Large intestine (tissue), 3 donors: ENCODE data around the gene DDOST. TPM values are rescaled to one million over a fixed set of nuclear protein-coding genes. Genes with fewer than 3 reads are reported as not detected.

ENCODE experiments used
- DNase-seq, 2 donors: peaks; one replicate each; pipeline versions ENCODE4 v3.0.0 to v3.0.0-alpha.2; 2013
- H3K27ac ChIP-seq: one replicate; pipeline ENCODE4 v1.5.1; 2013; ENCODE audit warnings: low read length
- H3K27me3 ChIP-seq: 2 replicates; pipeline ENCODE4 v1.6.1; 2013; ENCODE audit warnings: low read length; ENCODE audit not compliant: control insufficient read depth, insufficient read depth
- H3K36me3 ChIP-seq: 2 replicates; pipeline ENCODE4 v1.6.1; 2013; ENCODE audit warnings: low read length; ENCODE audit not compliant: control insufficient read depth, insufficient read depth
- H3K4me1 ChIP-seq: one replicate; pipeline ENCODE4 v1.6.1; 2013; ENCODE audit warnings: low read length; ENCODE audit not compliant: control insufficient read depth, insufficient read depth
- H3K4me3 ChIP-seq: one replicate; pipeline ENCODE4 v1.5.1; 2013; ENCODE audit warnings: low read length
- H3K9me3 ChIP-seq: one replicate; pipeline ENCODE4 v1.6.1; 2013; ENCODE audit warnings: mild to moderate bottlenecking, low read depth, low read length, moderate library complexity; ENCODE audit not compliant: control insufficient read depth
- WGBS: methylation state at CpG from one replicate; pipeline ENCODE4 v1.1.5; 2013; ENCODE audit warnings: low lambda C conversion rate; ENCODE audit not compliant: insufficient coverage; 5-methylcytosine and 5-hydroxymethylcytosine counted together
- polyA plus RNA-seq: library from polyadenylated mRNA; unstranded; fragments of 120-200 nt; gene quantifications from one replicate; pipeline ENCODE4 v1.2.1, GENCODE V29; 2013

DDOST gene
- polyA plus RNA-seq, 1 donor, result 201 TPM

DNA sequence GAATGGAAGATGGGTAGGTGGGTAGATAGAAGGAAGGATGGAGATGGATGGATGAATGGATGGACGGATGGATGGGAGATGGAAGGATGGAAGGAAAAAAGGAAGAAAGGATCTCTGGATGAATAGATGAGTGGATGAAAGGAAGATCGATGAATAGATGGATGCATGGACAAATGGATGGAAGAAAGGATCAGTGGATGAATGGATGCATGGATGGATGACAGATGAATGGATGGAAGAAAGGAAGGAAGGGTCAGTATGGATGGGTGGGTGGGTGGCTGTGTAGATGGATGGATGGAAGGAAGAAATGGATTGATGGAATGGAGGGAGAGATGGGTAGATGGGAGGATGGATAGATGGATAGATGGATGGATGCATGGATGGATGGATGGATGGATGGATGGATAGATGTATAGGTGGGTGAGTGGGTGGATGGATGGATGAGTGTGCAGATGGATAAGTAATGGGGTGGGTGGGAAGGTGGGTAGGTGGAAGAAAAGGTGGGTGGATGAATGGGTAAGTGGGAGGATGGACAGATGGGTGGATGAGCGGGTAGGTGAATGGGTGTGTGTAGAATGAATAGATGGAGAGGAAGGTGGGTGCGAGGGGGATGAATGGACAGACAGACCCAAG, 42.1 kb upstream of the DDOST start:
- Histone ChIP-seq H3K4me1 (peaks cover 4% of the 10 kb centered on the region), H3K9me3 (no peaks in the 10 kb centered on the region), H3K27ac (no peak overlapping the region), H3K27me3 (no peaks in the 10 kb centered on the region), H3K4me3 (no peak overlapping the region), H3K36me3 (no peaks in the 10 kb centered on the region)
- 90% methylated on average over 4 of the region's 4 CpGs for WGBS
- no peak for DNase-seq

DNA sequence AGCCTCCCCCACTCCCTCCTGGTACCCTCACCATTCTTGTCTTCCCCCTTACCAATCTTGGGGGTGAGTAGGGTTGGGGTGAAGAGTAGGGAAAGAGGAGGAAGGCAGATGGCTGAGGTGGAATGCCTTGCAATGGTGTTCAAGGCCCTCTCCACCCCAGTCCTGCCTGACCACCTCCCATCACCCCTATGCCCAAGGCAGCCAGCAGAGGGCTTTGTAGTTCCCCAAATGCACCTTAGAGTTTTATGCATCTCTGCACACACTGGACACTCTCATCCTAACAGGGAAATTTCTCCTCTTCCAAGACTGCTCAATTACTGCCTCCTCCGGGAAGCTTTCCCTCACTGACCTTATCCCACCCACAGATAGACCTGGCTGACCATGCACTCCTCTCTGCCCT, 41.2 kb upstream of the DDOST start:
- Histone ChIP-seq H3K4me3 (no peak overlapping the region), H3K4me1 (peaks cover 4% of the 10 kb centered on the region), H3K27me3 (no peaks in the 10 kb centered on the region), H3K27ac (no peak overlapping the region), H3K36me3 (no peaks in the 10 kb centered on the region), H3K9me3 (no peaks in the 10 kb centered on the region)
- DNase-seq, result no peak
- WGBS, result no CpG with 5 or more reads among the region's 1 CpG

DNA sequence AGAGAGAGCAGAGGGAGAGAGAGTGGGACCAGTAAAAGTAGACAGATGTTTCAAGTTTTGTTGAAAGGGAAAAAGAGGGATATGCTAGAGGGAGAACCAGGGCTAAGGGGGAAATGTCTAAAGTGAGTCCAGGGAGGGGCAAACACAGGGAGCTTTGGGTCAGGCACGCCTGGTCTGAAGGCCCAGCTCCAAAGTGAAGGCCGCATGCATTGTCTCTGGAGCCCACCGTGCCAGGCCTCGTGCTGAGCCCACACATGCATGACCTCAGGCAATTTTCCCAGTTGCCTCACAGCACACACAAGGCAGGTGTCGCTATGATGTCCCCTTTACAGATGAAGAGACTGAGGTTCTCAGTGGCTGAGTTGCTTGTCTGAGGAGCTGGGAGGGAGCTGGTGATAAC, 40.7 kb upstream of the DDOST start:
- DNase-seq, result no peak
- Histone ChIP-seq H3K27me3 (no peaks in the 10 kb centered on the region), H3K36me3 (no peaks in the 10 kb centered on the region), H3K27ac (no peak overlapping the region), H3K4me3 (no peak overlapping the region), H3K4me1 (peaks cover 8% of the 10 kb centered on the region), H3K9me3 (no peaks in the 10 kb centered on the region)
- no CpG with 5 or more reads among the region's 5 CpGs for WGBS

- DNase-seq, result peak; percentile 62 to 79
- Histone ChIP-seq H3K9me3 (no peaks in the 10 kb centered on the region), H3K36me3 (no peaks in the 10 kb centered on the region), H3K27ac (no peak overlapping the region), H3K4me3 (no peak overlapping the region), H3K4me1 (peaks cover 8% of the 10 kb centered on the region), H3K27me3 (no peaks in the 10 kb centered on the region)
- WGBS, result no CpG with 5 or more reads among the region's 9 CpGs
These were observed 40.3 kb upstream of the DDOST start for GRCh38 chr1:20701446-20701845.

- no peaks in the 10 kb centered on the region for H3K27me3 ChIP-seq
- H3K27ac ChIP-seq, result no peak overlapping the region
- DNase-seq, result no peak
- no peak overlapping the region for H3K4me3 ChIP-seq
- no peaks in the 10 kb centered on the region for H3K9me3 ChIP-seq
- H3K4me1 ChIP-seq, result peaks cover 8% of the 10 kb centered on the region
- no CpG with 5 or more reads among the region's 17 CpGs for WGBS
- no peaks in the 10 kb centered on the region for H3K36me3 ChIP-seq
These were observed 39.6 kb upstream of the DDOST start for GRCh38 chr1:20700636-20701215.

DNA sequence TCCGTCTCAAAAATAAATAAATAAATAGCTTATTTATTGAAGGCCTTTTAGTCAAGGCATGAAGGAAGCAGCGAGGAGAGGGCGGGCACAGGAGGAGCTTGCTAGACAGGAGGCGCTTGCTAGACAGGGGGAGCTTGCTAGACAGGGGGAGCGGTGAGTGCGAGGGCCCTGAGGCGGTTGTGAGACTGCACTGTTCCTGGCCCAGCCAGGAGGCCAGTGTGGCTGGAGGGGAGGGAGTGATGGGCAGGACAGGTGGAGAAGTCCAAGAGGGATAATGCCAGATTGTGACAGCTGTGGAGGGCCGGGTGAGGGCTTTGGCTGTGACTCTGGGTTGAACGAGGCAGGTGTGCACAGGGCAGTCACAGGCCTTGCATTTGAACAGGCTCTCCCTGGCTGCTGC, 38.4 kb upstream of the DDOST start:
- Histone ChIP-seq H3K27me3 (no peaks in the 10 kb centered on the region), H3K9me3 (no peaks in the 10 kb centered on the region), H3K36me3 (no peaks in the 10 kb centered on the region), H3K27ac (no peak overlapping the region), H3K4me3 (no peak overlapping the region), H3K4me1 (peaks cover 8% of the 10 kb centered on the region)
- no CpG with 5 or more reads among the region's 9 CpGs for WGBS
- no peak for DNase-seq

GRCh38 chr1:20698195-20698910, 37.2 kb upstream of the DDOST start:
- Histone ChIP-seq H3K9me3 (no peaks in the 10 kb centered on the region), H3K4me1 (peaks cover 8% of the 10 kb centered on the region), H3K4me3 (no peak overlapping the region), H3K27me3 (no peaks in the 10 kb centered on the region), H3K36me3 (no peaks in the 10 kb centered on the region), H3K27ac (no peak overlapping the region)
- WGBS, result 40% methylated on average over 1 of the region's 18 CpGs
- no peak for DNase-seq

GRCh38 chr1:20697563-20697962, 36.4 kb upstream of the DDOST start:
- H3K9me3 ChIP-seq, result no peaks in the 10 kb centered on the region
- WGBS, result no CpG with 5 or more reads among the region's 12 CpGs
- no peak for DNase-seq
- H3K27me3 ChIP-seq, result no peaks in the 10 kb centered on the region
- no peak overlapping the region for H3K27ac ChIP-seq
- H3K4me3 ChIP-seq, result no peak overlapping the region
- no peaks in the 10 kb centered on the region for H3K36me3 ChIP-seq
- peaks cover 8% of the 10 kb centered on the region for H3K4me1 ChIP-seq

DNA sequence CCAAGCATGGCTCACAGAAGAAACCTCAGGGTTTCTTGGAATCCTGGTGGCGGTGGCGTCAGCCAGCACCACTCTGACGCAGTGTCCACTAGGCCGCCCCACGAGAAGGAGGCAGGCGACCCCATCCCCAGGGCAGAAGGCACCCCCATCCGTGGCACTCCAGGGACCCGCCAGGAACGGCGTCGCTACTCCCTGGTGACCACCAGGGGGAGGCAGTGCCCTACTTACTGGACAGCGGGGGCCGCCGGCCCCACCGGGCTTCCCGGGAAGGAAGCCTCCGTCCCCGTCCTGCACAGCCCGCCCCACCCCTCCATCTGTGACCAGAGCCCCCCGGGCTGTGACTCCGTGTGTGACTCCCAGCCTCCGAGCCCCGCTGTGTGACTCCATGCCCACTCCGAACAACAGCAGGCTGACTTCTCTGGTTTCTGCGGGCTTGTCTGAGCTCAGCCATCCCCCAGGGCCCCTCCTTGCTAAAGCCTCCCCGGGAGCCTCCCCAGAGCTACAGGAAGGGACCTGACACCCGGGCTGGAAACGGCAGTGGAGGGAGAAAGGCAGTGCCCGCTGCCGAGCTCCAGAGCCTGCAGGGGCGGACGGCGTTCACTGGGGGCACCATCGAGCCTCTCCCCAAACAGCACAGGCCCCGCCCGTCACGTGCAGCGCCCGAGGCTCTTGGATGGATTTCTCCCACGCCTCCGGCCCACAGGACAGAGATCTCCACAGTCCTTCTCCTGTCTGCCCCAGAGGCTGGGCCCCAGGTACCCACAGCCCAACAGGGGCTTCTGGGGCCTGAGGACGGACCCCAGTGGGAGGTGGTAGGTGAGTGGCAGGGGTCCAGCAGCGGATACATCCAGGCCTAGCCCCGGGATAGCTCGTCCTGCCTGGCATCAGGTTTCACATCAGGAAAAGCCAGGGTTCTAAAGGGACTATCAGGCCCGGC, 35.5 kb upstream of the DDOST start:
- Histone ChIP-seq H3K9me3 (peaks cover 3% of the 10 kb centered on the region), H3K36me3 (no peaks in the 10 kb centered on the region), H3K27ac (peak overlapping the region; percentile 44), H3K27me3 (no peaks in the 10 kb centered on the region), H3K4me1 (peaks cover 5% of the 10 kb centered on the region), H3K4me3 (peak overlapping the region; percentile 58)
- no CpG with 5 or more reads among the region's 46 CpGs for WGBS
- peak; percentile 75 to 85 for DNase-seq

- Histone ChIP-seq H3K4me3 (no peak overlapping the region), H3K27me3 (no peaks in the 10 kb centered on the region), H3K27ac (no peak overlapping the region), H3K9me3 (peaks cover 3% of the 10 kb centered on the region), H3K36me3 (no peaks in the 10 kb centered on the region), H3K4me1 (peaks cover 4% of the 10 kb centered on the region)
- DNase-seq, result no peak
- no CpG with 5 or more reads among the region's 10 CpGs for WGBS
These were observed 34.3 kb upstream of the DDOST start for GRCh38 chr1:20695515-20695914.
